ENCODE data around the gene POLD3.
"Not testable (repeated sequence)": the region's sequence is repeated elsewhere in the genome, so short reads cannot be mapped to it uniquely, and the experiment has no call there.

The POLD3 gene

DNA sequence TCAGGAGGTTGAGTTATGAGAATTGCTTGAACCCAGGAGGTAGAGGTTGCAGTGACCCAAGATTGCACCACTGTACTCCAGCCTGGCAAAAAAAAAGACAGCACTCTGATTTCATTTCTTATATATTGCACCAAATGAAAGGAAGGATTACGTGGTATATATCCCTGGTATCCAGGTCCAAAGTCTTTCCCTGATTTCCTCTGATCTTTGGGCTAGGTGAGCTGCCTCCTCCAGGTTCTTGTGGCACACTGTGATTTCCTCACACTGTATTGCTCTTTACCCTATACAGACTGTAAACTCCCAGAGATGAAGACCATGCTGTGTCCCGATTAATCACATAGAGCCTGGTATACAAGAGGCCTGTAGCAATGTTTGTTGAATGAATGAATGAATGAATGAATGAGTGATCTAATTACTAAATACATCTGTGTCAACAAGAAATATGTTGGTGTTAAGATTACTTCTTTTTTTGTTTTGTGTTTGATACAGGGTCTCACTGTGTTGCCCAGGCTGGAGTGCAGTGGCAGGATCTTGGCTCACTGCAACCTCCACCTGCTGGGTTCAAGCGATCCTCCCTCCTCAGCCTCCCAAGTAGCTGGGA lies 9.3 kb upstream of the POLD3 start:
- DNase-seq, result no peak

DNA sequence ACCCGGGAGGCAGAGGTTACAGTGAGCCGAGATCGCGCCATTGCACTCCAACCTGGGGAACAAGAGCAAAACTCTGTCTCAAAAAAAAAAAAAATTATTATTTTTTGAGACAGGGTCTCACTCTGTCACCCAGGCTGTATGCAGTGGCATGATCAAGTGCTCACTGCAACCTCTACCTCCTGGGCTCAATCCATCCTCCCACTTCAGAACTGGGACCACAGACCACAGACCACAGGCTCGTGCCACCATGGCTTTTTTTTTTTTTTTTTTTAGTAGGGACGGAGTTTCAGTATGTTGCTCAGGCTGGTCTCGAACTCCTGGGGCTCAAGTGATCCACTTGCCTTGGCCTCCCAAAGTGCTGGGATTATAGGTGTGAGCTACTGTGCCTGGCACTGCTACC lies 1.9 kb upstream of the POLD3 start:
- DNase-seq, result not testable (repeated sequence)

DNA sequence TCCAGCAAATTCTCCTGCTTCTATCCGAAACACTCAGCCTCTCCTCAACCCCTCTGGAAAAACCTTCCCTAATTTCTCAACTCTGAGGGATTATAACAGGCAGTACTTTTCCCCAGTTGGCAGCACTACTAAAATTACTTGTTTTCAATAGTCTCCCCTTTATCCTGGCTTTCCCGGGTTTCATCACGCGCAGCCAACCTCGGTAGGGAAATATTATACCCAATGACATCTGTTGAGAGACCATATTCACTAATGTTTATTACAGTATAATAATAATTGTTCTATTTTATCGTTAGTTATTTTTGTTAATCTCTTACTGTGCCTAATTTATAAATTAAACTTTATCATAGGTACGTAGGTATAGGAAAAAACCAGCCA lies 330 bp upstream of the POLD3 start:
- DNase-seq, result no peak

DNA sequence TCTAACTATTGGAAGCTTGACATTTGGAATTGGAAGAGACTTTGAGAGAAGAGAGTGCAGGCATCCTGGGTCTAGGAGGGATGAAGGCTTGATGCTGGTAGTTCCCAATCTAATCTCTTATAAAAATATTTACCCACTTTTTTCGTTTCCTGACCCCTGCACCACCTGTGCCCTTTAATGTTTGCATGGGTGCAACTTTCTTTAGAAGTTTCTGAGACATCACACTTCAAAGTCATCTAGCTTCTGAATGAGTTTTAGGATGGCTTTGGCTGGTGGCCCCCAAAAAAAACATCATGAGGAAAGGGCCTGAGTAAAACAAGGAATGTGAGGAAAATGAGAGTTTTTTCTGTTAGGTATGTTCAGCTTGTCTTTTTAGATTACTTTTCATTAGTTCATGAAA lies 1.1 kb downstream of the POLD3 start:
- DNase-seq, result no peak

DNA sequence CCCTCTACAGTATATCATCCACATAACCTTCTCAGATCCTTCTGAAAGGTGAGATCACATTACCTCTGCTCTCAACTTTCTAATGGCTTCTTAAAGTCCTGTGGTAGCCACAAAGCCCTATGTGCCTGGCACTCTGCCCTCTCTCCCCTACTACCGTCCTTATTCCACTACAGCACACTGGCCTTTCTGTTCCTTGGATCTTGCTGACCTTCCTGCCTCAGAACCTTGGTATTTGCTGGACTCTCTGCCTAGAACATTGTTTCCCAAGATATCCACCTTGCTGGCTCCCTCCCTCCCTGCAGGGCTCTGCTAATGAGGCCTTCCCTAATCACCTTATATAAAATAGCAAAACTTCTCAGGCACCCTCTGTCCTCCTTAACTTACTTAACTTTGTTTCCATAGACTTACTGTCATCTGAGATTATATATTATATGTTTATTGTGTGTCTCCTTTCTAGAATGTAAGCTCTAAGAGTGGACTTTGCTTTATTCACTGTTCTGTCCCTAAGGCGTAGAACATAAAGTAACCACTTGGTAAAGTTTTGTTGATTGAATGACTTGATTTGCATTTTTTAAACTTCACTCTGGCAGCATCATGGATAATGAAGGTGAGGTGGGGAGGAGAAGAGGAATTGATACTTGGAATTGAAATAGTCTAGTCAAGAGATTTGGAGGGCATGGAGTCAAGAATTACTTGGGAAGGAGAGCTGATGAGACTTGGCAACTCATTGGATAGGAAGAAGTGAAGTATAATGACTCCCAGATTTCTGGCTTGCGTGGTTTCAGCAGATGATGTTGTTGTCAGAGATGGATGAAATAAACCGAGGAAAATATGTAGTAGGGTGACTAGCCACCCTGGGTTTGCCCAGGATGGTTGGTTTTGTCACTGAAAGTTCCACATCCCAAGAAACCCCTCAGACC lies 10.5 kb downstream of the POLD3 start:
- no peak for DNase-seq

DNA sequence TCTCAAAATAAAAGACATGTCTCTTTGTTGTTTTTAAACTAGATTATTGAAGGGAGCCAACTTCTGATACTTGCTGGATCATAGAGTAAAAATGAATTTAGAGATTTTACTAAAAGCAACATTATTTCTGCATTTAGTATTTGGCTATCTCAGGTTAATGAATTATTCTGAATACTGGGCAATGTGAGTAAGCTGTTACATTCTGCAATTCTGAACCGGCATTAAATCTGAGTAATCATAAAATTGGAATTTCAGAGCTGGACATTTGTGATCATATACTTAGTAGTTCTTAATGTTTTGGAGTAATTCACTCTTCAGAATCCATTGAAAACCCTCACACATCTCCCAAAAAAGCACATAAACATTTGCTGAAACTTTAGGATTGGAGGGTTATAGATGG lies 11.5 kb downstream of the POLD3 start:
- DNase-seq, result no peak

DNA sequence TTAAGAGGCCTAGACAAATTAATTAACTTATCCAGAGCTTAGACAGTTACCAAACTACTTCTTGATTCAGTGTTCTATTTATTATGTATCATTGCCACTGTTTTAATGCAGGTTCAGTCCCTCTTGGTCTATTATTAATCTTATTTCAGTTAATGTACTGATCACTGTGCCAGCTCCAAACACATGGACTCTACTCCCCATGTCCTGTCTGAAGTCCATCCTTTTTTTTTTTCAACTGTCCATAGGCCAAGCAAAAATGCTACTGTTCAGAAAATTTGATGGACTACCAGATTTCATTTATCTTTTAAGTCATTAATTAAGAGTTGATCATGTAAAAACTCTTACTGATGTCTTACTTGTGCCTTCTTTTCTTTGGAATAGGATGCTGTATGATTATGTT lies 11.9 kb downstream of the POLD3 start:
- no peak for DNase-seq

DNA sequence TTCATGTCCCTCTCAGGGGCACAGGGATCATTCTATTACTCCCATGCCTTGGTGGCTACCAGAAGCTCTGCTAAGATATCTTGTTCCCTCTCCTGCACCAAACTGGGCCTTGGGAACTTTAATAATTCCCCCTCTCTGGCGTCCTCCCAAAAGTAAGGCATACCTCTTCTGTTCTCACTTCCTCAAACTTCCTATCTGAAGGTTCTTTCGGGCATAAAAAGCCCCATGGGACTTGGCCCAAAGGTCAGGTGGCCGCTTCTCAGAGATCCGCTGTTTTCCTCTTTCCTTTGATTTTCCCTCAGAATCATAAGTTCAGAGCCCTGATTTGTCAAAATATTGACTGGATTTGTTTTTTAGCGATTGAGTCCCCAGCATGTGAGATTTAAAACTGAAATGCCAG lies 13.0 kb downstream of the POLD3 start:
- no peak for DNase-seq

DNA sequence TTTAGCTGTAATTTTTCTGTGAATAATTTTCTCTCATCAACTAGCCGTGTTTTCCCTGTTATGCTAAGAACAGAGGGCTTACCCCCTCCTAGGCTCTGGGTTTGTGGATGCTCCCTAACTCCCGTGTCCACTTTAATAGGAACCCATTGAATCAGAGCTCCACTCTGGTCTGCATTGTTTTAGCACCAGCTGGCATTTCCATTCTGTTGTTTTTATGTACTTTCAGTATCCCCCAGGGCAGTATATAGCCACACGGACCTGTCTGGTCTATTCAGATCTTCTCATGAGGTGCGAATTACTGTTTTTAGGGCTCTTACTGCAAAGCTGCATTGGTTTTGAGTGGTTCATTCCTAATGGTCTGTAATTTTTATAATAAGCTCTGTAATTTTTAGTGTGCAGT lies 16.0 kb downstream of the POLD3 start:
- DNase-seq, result no peak

DNA sequence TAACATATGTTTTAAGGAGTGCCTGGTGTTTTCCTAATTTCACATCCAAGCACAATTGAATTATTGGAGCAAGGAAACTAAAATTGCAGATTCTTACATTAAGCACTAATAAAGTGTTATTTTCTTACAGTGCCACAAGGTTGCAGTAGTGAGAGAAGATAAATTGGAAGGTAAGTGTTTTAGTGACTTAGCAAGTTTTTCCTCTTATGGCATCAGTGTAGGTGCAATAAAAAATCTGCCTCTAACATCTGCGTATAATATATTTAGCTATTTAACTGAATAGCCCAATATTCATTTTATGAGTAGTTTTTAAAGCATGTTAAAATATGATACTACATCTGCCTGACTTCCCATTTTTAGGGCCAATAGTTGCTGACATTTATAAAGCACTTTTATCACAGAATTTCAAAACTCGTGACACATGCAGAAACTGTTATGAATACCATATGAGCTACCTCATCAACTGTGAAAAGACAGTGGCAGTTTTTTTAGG lies 19.0 kb downstream of the POLD3 start:
- no peak for DNase-seq

DNA sequence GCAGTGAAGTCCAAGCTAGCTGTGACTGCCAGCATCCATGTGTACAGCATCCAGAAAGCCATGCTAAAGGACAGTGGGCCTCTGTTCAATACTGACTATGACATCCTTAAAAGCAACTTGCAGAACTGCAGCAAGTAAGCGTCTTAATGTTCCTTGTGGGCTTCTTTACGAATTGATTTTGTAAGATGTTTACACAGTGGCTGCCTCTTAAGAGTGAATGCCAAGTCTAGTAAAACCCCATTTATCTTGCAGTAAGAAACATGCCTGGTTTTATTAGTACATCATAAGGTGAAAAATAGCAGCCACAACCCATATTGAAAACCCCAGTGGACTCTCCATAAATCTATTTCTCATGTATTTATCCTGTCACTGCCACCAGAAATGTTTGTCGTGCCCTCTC lies 20.5 kb downstream of the POLD3 start:
- no peak for DNase-seq

DNA sequence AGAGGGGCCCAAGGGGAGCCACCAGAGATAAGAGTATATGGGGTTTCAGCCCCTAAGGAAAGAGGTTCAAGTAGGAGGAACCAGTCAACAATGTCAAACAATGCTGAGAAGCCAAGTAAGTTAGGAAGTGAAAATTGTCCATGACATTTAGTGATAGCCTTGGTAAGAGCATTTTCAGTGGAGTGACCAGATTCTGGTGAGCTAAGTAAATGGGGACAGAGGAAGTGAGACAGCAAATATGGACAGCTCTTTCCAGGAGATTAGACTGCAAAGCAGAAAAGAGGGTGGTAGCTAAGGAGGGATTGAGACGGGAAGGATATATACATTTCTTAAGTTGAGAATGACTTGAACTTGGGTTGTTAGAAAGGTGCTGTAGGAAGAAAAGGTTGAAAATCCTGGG lies 22.9 kb downstream of the POLD3 start:
- no peak for DNase-seq

DNA sequence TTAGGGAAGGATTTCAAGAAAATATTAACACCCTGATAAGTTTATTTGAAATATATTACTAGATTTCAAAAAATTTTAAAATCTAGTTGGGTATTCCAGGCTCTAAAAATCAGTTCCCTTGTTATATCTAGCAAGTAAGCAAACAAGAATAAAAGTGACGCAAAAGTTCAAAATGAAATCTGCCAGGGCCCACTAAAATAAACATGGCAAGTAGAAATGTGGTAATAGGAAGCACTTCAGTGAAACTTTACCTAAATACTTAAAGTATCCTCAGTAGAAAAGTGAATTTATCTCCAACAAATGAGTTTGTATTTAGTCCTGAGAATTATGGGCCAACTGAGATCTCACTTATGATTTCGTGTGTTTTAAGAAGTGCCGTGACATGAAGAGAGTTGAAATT lies 23.6 kb downstream of the POLD3 start:
- no peak for DNase-seq

DNA sequence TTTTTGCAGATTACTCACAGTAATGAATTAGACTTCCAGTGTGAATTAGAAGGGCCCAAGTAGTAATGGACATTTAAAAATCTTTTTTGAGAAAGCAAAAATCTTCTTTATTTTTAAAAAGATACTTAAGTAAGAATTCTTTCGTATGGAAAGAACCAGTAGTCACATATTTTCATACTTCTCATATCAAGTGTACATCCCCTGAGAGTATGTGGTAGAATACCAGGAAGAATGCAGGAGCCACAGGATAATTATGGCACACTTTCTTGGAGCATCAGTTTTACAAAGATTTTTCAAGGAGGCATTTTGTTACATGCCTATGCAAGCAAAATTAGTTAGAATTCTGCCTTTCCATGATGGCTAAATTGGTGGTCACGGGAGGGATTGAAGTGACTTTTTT lies 28.1 kb downstream of the POLD3 start:
- no peak for DNase-seq

DNA sequence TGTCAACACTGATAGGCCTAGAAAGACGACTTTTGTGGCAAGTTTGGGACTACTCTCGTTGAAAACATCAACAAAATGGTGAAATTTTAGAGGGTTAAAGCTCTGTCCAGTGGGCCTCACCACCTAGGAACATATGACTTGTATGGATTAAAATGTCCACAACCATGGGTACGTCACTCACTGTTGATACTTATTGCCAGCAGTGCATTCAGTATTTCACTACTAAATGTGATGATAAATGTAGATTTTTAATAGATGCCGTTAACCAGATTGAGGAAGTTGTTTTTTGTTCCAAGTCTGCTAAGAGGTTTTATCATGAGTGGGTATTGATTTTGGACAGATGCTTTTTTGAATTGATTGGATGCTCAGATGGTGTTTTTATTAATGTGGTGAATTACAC lies 33.7 kb downstream of the POLD3 start:
- no peak for DNase-seq

DNA sequence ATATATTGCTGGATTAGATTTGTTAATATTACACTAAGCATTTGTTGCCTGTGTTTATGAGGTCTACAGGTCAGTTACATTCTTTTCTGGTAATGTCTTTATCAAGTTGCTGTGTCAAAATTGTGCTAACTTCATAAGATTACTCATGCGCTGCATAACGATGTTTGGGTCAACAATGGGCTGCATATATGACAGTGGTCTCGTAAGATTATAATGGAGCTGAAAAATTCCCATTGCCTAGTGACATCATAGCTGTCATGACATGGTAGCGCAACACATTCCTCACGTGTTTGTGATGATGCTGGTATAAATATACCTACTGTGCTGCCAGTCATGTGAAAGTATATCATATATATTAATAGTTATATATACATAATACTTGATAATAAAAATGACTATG lies 34.2 kb downstream of the POLD3 start:
- no peak for DNase-seq

DNA sequence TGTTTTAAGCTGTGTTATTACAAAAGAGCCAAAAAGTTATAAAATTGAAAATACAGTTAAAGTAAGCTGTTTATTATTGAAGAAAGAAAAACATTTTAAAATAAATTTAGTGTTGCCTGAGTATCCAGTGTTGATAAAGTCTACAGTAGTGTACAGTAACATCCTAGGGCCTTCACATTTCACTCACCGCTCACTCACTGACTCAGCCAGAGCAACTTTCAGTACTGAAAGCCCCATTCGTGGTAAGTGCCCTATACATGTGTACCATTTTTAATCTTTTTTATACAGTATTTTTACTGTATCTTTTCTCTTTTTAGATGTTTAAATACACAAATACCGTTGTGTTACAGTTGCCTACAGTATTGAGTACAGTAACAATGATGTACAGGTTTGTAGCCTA lies 35.0 kb downstream of the POLD3 start:
- no peak for DNase-seq

DNA sequence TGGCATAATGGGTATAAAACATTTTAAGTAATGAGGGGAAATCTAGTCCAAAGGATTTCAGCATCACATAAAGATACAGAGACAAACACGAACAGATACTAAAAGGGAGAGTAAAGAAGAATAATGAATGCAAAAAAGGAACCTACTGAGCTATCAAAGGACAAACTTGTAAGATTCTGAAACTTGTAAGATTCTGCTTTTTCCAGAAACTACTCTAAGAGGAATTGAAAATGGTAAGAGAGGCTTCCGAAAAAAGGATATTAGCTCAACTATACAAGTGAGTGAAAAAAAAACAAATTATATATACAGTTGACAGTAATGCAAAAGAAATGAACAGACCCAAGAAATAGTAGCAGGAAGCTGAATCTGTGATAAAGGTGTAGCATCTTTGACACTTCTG lies 37.7 kb downstream of the POLD3 start:
- DNase-seq, result no peak

DNA sequence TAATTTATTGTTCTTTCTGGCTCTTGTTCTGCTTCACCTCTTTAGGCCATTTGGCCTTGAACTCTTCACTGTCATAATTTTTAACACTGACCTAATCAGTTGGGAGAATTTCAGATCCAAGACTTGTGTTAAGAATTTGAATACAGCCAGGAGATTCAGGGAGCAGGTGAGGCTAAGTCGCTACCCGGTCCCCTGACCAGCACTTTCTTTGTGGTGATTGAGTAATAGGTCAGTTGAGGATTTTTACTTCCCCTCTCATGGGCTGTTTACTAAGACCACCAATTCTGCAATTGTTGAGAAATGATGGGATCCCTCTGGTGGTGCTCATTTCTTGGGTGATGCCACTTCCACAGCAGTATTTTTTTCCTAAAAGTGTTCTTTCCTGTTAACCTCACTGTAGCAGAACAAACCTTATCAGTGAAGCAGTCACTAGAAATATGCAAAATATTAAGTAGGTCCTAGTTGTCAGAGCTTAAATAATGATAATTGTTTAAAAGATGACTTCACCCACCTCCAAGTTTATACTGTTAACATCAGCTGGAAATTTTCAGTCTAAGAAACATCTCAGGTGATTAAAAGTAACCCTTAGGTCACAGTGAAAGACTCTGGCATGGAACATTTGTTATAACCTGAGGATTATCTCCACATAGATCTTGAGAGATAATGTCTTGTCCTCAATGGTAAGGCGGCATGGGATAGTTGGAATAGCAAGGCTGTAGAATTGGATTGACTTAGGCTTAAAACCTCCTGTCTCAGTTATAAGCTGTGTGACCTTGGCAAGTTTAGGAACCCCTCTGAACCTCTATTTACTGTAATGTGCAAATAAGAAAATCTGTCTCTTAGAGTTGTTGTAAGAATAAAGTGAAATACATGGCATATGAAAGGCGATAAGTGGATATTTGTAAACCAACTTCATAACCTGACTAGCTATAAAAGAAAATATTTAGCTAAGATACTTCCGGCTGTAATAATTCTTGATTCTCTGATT lies 41.3 kb downstream of the POLD3 start:
- no peak for DNase-seq

DNA sequence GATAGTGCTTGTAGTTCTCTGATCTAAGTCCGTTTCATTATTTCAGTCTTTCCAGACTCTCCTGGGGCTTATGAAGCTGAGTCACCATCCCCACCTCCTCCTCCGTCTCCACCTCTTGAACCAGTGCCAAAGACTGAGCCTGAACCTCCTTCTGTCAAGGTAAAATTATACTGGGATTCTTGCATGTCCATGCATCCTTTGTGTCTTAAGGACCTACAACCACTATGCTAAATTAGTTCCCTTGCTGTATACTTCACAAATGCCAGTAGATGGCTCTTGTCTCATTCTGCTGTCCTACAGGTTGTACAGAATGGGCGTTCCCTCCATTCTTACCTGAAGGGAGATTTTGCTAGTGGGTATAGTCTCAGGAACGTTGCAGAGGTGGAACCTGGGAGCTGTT lies 42.2 kb downstream of the POLD3 start:
- DNase-seq, result no peak

DNA sequence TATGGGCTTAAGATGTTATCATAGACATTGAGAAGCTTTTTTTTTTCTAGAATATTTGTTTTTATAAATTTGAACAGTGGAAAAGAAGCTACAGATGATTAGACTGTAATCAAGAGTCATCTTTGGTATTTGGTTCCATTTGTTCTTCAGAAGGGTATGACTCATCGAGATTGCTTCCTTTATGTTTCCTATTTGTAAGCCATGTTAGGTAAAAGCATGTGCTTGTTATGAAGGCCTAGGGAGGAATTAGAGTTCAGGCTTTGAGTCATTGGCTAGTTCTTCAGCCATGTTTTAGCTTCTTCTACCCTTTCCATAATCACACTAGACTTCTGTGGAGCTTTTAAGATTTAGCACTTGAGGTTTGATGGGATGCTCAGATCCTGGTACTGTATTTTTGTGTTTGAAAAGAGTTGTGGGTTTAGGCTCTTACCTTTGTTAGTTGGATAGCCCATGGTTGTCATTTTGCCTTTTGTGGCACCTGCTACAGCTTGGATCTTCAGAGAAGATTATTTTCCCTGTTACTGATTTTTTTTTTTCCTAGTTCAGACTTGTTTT lies 44.3 kb downstream of the POLD3 start:
- no peak for DNase-seq

DNA sequence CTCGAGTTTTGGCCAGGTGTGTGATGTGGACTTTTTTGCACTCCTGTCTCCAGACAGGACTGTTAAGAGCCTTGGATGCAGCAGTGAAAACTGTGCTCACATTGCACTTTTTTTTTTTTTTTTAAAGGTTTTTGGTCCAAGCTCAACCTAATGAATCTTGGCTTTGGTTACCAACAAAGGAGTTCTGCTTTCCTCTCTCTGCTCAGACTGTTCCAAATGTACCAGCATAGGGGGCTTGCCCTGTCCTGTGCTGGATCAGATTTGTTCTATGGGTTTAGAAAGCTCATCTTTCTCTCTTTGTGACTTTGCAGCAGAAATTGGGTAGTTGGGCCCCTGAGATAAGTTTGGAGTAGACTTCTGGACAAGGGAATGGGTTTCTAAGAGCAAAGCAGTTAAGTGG lies 45.3 kb downstream of the POLD3 start:
- no peak for DNase-seq

DNA sequence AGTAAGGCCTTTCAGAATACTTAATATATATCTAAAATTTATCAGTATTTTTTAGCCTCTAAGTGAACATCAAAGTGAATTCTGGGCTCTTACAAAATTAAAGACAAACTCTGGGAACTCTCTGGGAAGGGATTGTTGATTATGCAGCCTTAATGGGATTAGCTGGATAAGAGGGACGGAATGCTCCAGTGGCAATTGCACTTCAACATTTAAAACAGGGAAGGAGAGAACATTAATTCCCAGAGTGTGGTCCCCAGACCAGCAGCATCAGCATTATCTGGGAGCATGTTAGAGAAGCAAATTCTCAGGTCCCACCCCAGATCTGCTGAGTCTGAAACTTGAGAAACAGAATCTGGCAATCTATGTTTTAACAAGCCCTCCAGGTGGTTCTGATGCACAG lies 46.5 kb downstream of the POLD3 start:
- DNase-seq, result no peak
